ENCODE measurements around the gene SGCA. TPM values are rescaled to one million over a fixed set of nuclear protein-coding genes. Genes with fewer than 3 reads are reported as not detected.

SGCA gene
- polyA plus RNA-seq, 6 donors from 2014 or later: 2.0 to 16.6 (median 3.5) TPM

- Mint-ChIP-seq H3K27ac (peak overlapping the region; percentile 90 to 99 (median 99)), H3K4me1 (peaks cover 55 to 67% (median 59%) of the 10 kb centered on the region in 3 donors), H3K27me3 (no peaks in the 10 kb centered on the region), H3K4me3 (peak overlapping the region; percentile 86 to 100 (median 100)), H3K9me3 (peaks cover 0 to 2% (median 0%) of the 10 kb centered on the region in 7 donors), H3K36me3 (peaks cover 16 to 37% of the 10 kb centered on the region in 2 donors)
- DNase-seq (no peak), ATAC-seq (ENCODE audit: low read depth in 2 of 2) (no peak)
Observed at GRCh38 chr17:50147841-50148225, 18.0 kb upstream of the SGCA start.

GRCh38 chr17:50148226-50149090 is 17.3 kb upstream of the SGCA start:
- ATAC-seq (ENCODE audit: low read depth in 2 of 2): peak; percentile 77 to 78
- peak; percentile 96 for DNase-seq
- Mint-ChIP-seq H3K27ac (peak overlapping the region; percentile 98 to 99 (median 99)), H3K27me3 (no peaks in the 10 kb centered on the region), H3K36me3 (peaks cover 12 to 31% of the 10 kb centered on the region in 2 donors), H3K9me3 (peaks cover 0 to 2% (median 0%) of the 10 kb centered on the region in 7 donors), H3K4me1 (peaks cover 51 to 61% (median 53%) of the 10 kb centered on the region in 3 donors), H3K4me3 (peak overlapping the region; percentile 86 to 100 (median 100))

- peaks cover 0 to 2% (median 0%) of the 10 kb centered on the region in 7 donors for H3K9me3 Mint-ChIP-seq
- DNase-seq: no peak
- no peaks in the 10 kb centered on the region for H3K27me3 Mint-ChIP-seq
- H3K27ac Mint-ChIP-seq: peak overlapping the region; percentile 93 to 99 (median 97)
- H3K36me3 Mint-ChIP-seq: peaks cover 7 to 28% of the 10 kb centered on the region in 2 donors
- peak overlapping the region; percentile 86 to 100 (median 95) for H3K4me3 Mint-ChIP-seq
- peaks cover 47 to 55% (median 47%) of the 10 kb centered on the region in 3 donors for H3K4me1 Mint-ChIP-seq
- no peak for ATAC-seq (ENCODE audit: low read depth in 2 of 2)
Observed at GRCh38 chr17:50149091-50149416, 16.8 kb upstream of the SGCA start.

- DNase-seq (peak; percentile 66), ATAC-seq (ENCODE audit: low read depth in 2 of 2) (no peak)
- no peaks in the 10 kb centered on the region for H3K27me3 Mint-ChIP-seq
Observed at GRCh38 chr17:50149417-50150353, 16.1 kb upstream of the SGCA start.

GRCh38 chr17:50150354-50151040 is 15.3 kb upstream of the SGCA start, which contains the start of gene PPP1R9B:
TSS of gene PPP1R9B (minus strand) at chr17:50150677. CDS start at chr17:50150513, 164 bp downstream.
- Mint-ChIP-seq H3K36me3 (peaks cover 0 to 14% of the 10 kb centered on the region in 2 donors), H3K9me3 (peaks cover 0 to 2% (median 0%) of the 10 kb centered on the region in 7 donors), H3K4me3 (peak within 1 kb of the TSS; percentile 86 to 100 (median 96)), H3K27me3 (no peaks in the 10 kb centered on the region), H3K4me1 (peaks cover 32 to 44% (median 40%) of the 10 kb centered on the region in 3 donors), H3K27ac (peak within 1 kb of the TSS; percentile 77 to 99 (median 96))
- DNase-seq (no peak), ATAC-seq (ENCODE audit: low read depth in 2 of 2) (peak in 1 of 2 donors; percentile 0)

More at GRCh38 chr17:50149417-50150353, 16.1 kb upstream of the SGCA start:
- H3K4me3 Mint-ChIP-seq: peak overlapping the region; percentile 86 to 100 (median 95)
- peaks cover 40 to 49% (median 47%) of the 10 kb centered on the region in 3 donors for H3K4me1 Mint-ChIP-seq
- peak overlapping the region in 5 of 6 donors; percentile 93 to 99 (median 97) for H3K27ac Mint-ChIP-seq
- peaks cover under 1 to 22% of the 10 kb centered on the region in 2 donors for H3K36me3 Mint-ChIP-seq
- peaks cover 0 to 2% (median 0%) of the 10 kb centered on the region in 7 donors for H3K9me3 Mint-ChIP-seq

- peak overlapping the region; percentile 86 to 98 (median 96) for H3K4me3 Mint-ChIP-seq
- peak overlapping the region; percentile 77 to 96 (median 92) for H3K27ac Mint-ChIP-seq
- no peaks in the 10 kb centered on the region for H3K27me3 Mint-ChIP-seq
- H3K9me3 Mint-ChIP-seq: peaks cover 0 to 2% (median 0%) of the 10 kb centered on the region in 7 donors
- H3K36me3 Mint-ChIP-seq: peaks cover 0 to 10% of the 10 kb centered on the region in 2 donors
- DNase-seq: peak; percentile 87
- ATAC-seq (ENCODE audit: low read depth in 2 of 2): peak; percentile 47 to 49
- H3K4me1 Mint-ChIP-seq: peaks cover 25 to 36% (median 32%) of the 10 kb centered on the region in 3 donors
Observed at GRCh38 chr17:50151041-50151936, 14.5 kb upstream of the SGCA start.

- DNase-seq: peak; percentile 67
- H3K36me3 Mint-ChIP-seq: peaks cover 0 to 4% of the 10 kb centered on the region in 2 donors
- peaks cover 18 to 29% (median 25%) of the 10 kb centered on the region in 3 donors for H3K4me1 Mint-ChIP-seq
- H3K27ac Mint-ChIP-seq: peak overlapping the region; percentile 8 to 96 (median 86)
- H3K9me3 Mint-ChIP-seq: peaks cover 0 to 2% (median 0%) of the 10 kb centered on the region in 7 donors
- peak overlapping the region; percentile 86 to 98 (median 96) for H3K4me3 Mint-ChIP-seq
- peak; percentile 9 to 11 for ATAC-seq (ENCODE audit: low read depth in 2 of 2)
- H3K27me3 Mint-ChIP-seq: no peaks in the 10 kb centered on the region
Observed at GRCh38 chr17:50151937-50152547, 13.8 kb upstream of the SGCA start.

- H3K4me1 Mint-ChIP-seq: peaks cover 13 to 26% (median 20%) of the 10 kb centered on the region in 3 donors
- no peaks in the 10 kb centered on the region for H3K27me3 Mint-ChIP-seq
- ATAC-seq (ENCODE audit: low read depth in 2 of 2) (no peak), DNase-seq (no peak)
- H3K36me3 Mint-ChIP-seq: no peaks in the 10 kb centered on the region
- peak overlapping the region in 3 of 6 donors; percentile 53 to 91 (median 89) for H3K27ac Mint-ChIP-seq
- H3K4me3 Mint-ChIP-seq: peak overlapping the region in 7 of 8 donors; percentile 22 to 96 (median 93)
- peaks cover 0 to 2% (median 0%) of the 10 kb centered on the region in 7 donors for H3K9me3 Mint-ChIP-seq
Observed at GRCh38 chr17:50152736-50153135, 13.1 kb upstream of the SGCA start.

GRCh38 chr17:50153650-50154575 is 11.9 kb upstream of the SGCA start:
- peaks cover 8 to 22% (median 14%) of the 10 kb centered on the region in 3 donors for H3K4me1 Mint-ChIP-seq
- H3K36me3 Mint-ChIP-seq: no peaks in the 10 kb centered on the region
- no peaks in the 10 kb centered on the region for H3K27me3 Mint-ChIP-seq
- peak overlapping the region in 3 of 6 donors; percentile 31 to 76 (median 39) for H3K27ac Mint-ChIP-seq
- ATAC-seq (ENCODE audit: low read depth in 2 of 2) (no peak), DNase-seq (no peak)
- H3K4me3 Mint-ChIP-seq: peak overlapping the region in 2 of 8 donors; percentile 20 to 91
- peaks cover 0 to 2% (median 0%) of the 10 kb centered on the region in 7 donors for H3K9me3 Mint-ChIP-seq

GRCh38 chr17:50154604-50155003 is 11.2 kb upstream of the SGCA start:
- H3K4me3 Mint-ChIP-seq: peak overlapping the region in 1 of 8 donors; percentile 91
- peaks cover 0 to 2% (median 0%) of the 10 kb centered on the region in 7 donors for H3K9me3 Mint-ChIP-seq
- H3K27ac Mint-ChIP-seq: peak overlapping the region in 1 of 6 donors; percentile 71
- ATAC-seq (ENCODE audit: low read depth in 2 of 2) (no peak), DNase-seq (no peak)
- no peaks in the 10 kb centered on the region for H3K27me3 Mint-ChIP-seq
- no peaks in the 10 kb centered on the region for H3K36me3 Mint-ChIP-seq
- peaks cover 8 to 22% (median 14%) of the 10 kb centered on the region in 3 donors for H3K4me1 Mint-ChIP-seq
